ENCODE data around the gene NPHP1.

GRCh38 chr2:110121592-110121991, 83.2 kb downstream of the NPHP1 start:
- TF ChIP-seq CTCF (IDR thresholded peaks at IDR 0.05; ENCODE audit: low read depth, low read length) (no peak), POLR2A (IDR thresholded peaks at IDR 0.05; ENCODE audit: extremely low read depth, insufficient read length) (no peak)

Measured in NB4 (cell line).